ENCODE measurements around the gene CPE.

- TF ChIP-seq CTCF (IDR thresholded peaks at IDR 0.05) (no peak), EP300 (IDR thresholded peaks at IDR 0.05) (no peak), POLR2AphosphoS5 (IDR thresholded peaks at IDR 0.05) (no peak), POLR2A (IDR thresholded peaks at IDR 0.05; ENCODE audit: low read depth) (no peak)
Measured at GRCh38 chr4:165426331-165426730, 47.5 kb downstream of the CPE start.

Measured in esophagus muscularis mucosa (tissue), 4 donors.